ENCODE data around the gene MAPK12.

DNA sequence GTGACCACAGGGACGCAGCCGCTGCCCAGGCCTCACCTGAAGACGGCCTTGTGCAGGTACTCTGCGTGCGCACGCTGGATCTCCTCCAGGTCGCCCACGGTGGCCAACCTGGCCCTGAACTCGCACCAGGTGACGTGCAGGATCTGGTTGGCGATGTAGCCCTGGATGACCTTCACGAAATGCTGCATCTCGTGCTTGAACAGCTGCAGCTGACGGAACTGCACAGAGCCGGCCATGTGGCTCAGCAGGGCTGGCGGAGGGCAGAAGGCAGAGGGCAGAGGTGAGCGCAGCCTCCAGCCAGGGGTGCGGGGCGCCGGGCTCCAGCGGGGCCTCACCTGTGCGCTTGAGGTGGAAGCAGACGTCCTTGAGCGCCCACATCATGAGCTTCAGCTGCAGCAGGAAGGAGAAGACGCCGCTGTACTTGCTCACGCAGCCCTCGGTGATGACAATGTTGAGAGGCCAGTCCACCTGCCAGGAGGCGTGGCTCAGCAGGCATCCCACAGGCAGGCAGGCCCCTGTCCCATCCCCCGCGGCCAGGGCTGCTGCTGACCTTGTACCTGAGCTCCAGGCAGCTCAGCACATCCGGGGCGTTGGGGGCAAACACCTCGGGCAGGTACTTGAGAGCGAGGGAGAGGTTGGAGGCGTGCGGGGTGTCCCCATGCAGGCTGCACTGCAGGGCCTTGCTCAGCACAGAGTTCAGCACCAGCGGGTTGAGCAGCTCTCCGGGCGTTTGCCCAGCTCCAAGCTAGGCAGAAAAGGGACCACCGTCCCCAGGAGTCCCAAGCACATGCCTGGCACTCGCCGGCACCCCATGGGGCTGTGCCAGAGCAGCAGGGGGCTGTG is 43.1 kb downstream of the MAPK12 start:
- TF ChIP-seq, protein P1, sequence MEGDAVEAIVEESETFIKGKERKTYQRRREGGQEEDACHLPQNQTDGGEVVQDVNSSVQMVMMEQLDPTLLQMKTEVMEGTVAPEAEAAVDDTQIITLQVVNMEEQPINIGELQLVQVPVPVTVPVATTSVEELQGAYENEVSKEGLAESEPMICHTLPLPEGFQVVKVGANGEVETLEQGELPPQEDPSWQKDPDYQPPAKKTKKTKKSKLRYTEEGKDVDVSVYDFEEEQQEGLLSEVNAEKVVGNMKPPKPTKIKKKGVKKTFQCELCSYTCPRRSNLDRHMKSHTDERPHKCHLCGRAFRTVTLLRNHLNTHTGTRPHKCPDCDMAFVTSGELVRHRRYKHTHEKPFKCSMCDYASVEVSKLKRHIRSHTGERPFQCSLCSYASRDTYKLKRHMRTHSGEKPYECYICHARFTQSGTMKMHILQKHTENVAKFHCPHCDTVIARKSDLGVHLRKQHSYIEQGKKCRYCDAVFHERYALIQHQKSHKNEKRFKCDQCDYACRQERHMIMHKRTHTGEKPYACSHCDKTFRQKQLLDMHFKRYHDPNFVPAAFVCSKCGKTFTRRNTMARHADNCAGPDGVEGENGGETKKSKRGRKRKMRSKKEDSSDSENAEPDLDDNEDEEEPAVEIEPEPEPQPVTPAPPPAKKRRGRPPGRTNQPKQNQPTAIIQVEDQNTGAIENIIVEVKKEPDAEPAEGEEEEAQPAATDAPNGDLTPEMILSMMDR (IDR thresholded peaks at IDR 0.05; ENCODE audit: low read depth, low read length, missing input control) = no peak
- TF ChIP-seq, protein P2, sequence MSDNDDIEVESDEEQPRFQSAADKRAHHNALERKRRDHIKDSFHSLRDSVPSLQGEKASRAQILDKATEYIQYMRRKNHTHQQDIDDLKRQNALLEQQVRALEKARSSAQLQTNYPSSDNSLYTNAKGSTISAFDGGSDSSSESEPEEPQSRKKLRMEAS (IDR thresholded peaks at IDR 0.05) = no peak
- TF ChIP-seq GABPA (IDR thresholded peaks at IDR 0.05 in 1 of 2, conservative IDR thresholded peaks at IDR 0.05 in 1 of 2) (no peak), NR2F2 (IDR thresholded peaks at IDR 0.05) (no peak), EGR1 (IDR thresholded peaks at IDR 0.05; ENCODE audit: low read depth in 2 of 2) (no peak), TAF1 (conservative IDR thresholded peaks at IDR 0.05) (no peak), SP1 (IDR thresholded peaks at IDR 0.05) (no peak), RAD21 (IDR thresholded peaks at IDR 0.05) (no peak), HNF4A (conservative IDR thresholded peaks at IDR 0.05) (peak in 1 of 2 donors; percentile 23), RXRA (IDR thresholded peaks at IDR 0.05) (peak; percentile 26 to 28)
- TF ChIP-seq, protein P3, sequence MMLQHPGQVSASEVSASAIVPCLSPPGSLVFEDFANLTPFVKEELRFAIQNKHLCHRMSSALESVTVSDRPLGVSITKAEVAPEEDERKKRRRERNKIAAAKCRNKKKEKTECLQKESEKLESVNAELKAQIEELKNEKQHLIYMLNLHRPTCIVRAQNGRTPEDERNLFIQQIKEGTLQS (IDR thresholded peaks at IDR 0.05) = no peak
- TF ChIP-seq, protein P4, sequence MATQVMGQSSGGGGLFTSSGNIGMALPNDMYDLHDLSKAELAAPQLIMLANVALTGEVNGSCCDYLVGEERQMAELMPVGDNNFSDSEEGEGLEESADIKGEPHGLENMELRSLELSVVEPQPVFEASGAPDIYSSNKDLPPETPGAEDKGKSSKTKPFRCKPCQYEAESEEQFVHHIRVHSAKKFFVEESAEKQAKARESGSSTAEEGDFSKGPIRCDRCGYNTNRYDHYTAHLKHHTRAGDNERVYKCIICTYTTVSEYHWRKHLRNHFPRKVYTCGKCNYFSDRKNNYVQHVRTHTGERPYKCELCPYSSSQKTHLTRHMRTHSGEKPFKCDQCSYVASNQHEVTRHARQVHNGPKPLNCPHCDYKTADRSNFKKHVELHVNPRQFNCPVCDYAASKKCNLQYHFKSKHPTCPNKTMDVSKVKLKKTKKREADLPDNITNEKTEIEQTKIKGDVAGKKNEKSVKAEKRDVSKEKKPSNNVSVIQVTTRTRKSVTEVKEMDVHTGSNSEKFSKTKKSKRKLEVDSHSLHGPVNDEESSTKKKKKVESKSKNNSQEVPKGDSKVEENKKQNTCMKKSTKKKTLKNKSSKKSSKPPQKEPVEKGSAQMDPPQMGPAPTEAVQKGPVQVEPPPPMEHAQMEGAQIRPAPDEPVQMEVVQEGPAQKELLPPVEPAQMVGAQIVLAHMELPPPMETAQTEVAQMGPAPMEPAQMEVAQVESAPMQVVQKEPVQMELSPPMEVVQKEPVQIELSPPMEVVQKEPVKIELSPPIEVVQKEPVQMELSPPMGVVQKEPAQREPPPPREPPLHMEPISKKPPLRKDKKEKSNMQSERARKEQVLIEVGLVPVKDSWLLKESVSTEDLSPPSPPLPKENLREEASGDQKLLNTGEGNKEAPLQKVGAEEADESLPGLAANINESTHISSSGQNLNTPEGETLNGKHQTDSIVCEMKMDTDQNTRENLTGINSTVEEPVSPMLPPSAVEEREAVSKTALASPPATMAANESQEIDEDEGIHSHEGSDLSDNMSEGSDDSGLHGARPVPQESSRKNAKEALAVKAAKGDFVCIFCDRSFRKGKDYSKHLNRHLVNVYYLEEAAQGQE (IDR thresholded peaks at IDR 0.05) = no peak

All from liver (tissue), 3 donors.